B cell (primary cell): Measurements from ENCODE around the gene ZNF132. TPM values are rescaled to one million over a fixed set of nuclear protein-coding genes. Genes with fewer than 3 reads are reported as not detected.

Source experiments
- ATAC-seq: fragments of 200-7000 bp; cut with Tn5 transposase; one replicate; pipeline ENCODE4 v1.10.0; 2021; ENCODE audit warnings: low read depth, mild to moderate bottlenecking, moderate number of reproducible peaks, moderate library complexity
- CTCF ChIA-PET: fragments of 350-600 bp; sonication (Branson Sonifier 250); formaldehyde crosslinking; loops from one replicate; lab custom pipeline; 2021; ENCODE audit warnings: antibody characterized with exemption, inconsistent platforms; lab: Charles Lee
- POLR2A ChIA-PET: fragments of 350-600 bp; sonication (Branson Sonifier 250); formaldehyde crosslinking; loops from one replicate; lab custom pipeline; 2021; ENCODE audit warnings: antibody characterized with exemption; lab: Charles Lee
- DNase-seq: peaks from one replicate; pipeline ENCODE4 v3.0.0; 2013
- H2AFZ ChIP-seq: 2 replicates; pipeline ENCODE4 v1.6.1; 2012; ENCODE audit warnings: mild to moderate bottlenecking, low read depth, low read length; ENCODE audit not compliant: insufficient read depth, poor library complexity, severe bottlenecking
- H3K27ac ChIP-seq, 2 donors: 1 replicate in 1 of 2; 2 replicates in 1 of 2; pipeline ENCODE4 v1.5.1; 2012 to 2013; ENCODE audit warnings: low read length in 2 of 2, mild to moderate bottlenecking in 2 of 2, moderate library complexity in 1 of 2
- H3K27me3 ChIP-seq, 4 experiments: fragments of 200-600 bp in 1 of 4; sonication (generic) in 1 of 4; replicated peaks in 1 of 4; 1 replicate in 2 of 4; 2 replicates in 2 of 4; pipeline versions ENCODE4 v1.6.1 to v1.7.0; 2013 to 2016; ENCODE audit warnings: low read length in 3 of 4, mild to moderate bottlenecking in 2 of 4, mixed read lengths in 1 of 4, moderate library complexity in 1 of 4; ENCODE audit not compliant: insufficient read depth in 4 of 4, control insufficient read depth in 3 of 4; ENCODE audit errors: control extremely low read depth in 1 of 4
- H3K36me3 ChIP-seq, 2 experiments: replicated peaks in 1 of 2; 1 replicate in 1 of 2; 2 replicates in 1 of 2; pipeline versions ENCODE4 v1.6.1 to v1.7.1; 2013; ENCODE audit warnings: low read length in 1 of 2; ENCODE audit not compliant: insufficient read depth in 2 of 2, control insufficient read depth in 1 of 2; ENCODE audit errors: control extremely low read depth in 1 of 2, extremely low read depth in 1 of 2
- H3K4me1 ChIP-seq, 2 donors: fragments of 200-600 bp in 1 of 2; sonication (generic) in 1 of 2; 1 replicate in 1 of 2; 2 replicates in 1 of 2; pipeline versions ENCODE4 v1.5.1 to v1.6.1; 2013 to 2017; ENCODE audit warnings: low read length in 2 of 2; ENCODE audit not compliant: control insufficient read depth in 2 of 2, insufficient read depth in 2 of 2
- H3K4me2 ChIP-seq: replicated peaks from 2 replicates; pipeline ENCODE3; 2012; ENCODE audit warnings: mild to moderate bottlenecking, low read depth, low read length; ENCODE audit not compliant: poor library complexity, severe bottlenecking
- H3K4me3 ChIP-seq, 5 experiments: fragments of 200-600 bp in 1 of 5; sonication (generic) in 1 of 5; 1 replicate in 3 of 5; 2 replicates in 2 of 5; pipeline versions ENCODE4 v1.5.1 to v1.7.0; 2011 to 2016; ENCODE audit warnings: low read length in 4 of 5, mild to moderate bottlenecking in 4 of 5, low read depth in 2 of 5, control low read depth in 1 of 5, moderate library complexity in 1 of 5; ENCODE audit not compliant: insufficient read depth in 1 of 5; ENCODE audit errors: control extremely low read depth in 1 of 5, extremely low read depth in 1 of 5
- H3K79me2 ChIP-seq: fragments of 200-600 bp; sonication (generic); one replicate; pipeline ENCODE4 v1.6.0; 2016; ENCODE audit warnings: low read length; ENCODE audit not compliant: control insufficient read depth, insufficient read depth
- H3K9ac ChIP-seq: fragments of 200-600 bp; sonication (generic); 2 replicates; pipeline ENCODE4 v1.6.1; 2017; ENCODE audit warnings: mild to moderate bottlenecking, low read length, moderate library complexity
- H3K9me3 ChIP-seq, 3 donors: one replicate each; pipeline versions ENCODE4 v1.6.1 to v1.7.1; 2013; ENCODE audit warnings: low read length in 2 of 3; ENCODE audit not compliant: control insufficient read depth in 2 of 3, insufficient read depth in 1 of 3; ENCODE audit errors: control extremely low read depth in 1 of 3
- H4K20me1 ChIP-seq: 2 replicates; pipeline ENCODE4 v1.6.0; 2012; ENCODE audit warnings: mild to moderate bottlenecking, low read length; ENCODE audit not compliant: insufficient read depth, control insufficient read depth, poor library complexity, severe bottlenecking
- H3K27ac Mint-ChIP-seq: one replicate; pipeline ENCODE4 v1.8.0; 2021; ENCODE audit warnings: mixed read lengths
- H3K27me3 Mint-ChIP-seq: one replicate; pipeline ENCODE4 v1.8.0; 2021; ENCODE audit warnings: mixed read lengths
- H3K4me1 Mint-ChIP-seq: one replicate; pipeline ENCODE4 v1.8.0; 2021; ENCODE audit warnings: mixed read lengths
- H3K4me3 Mint-ChIP-seq: one replicate; pipeline ENCODE4 v1.8.0; 2021; ENCODE audit warnings: mixed read lengths
- H3K9me3 Mint-ChIP-seq: one replicate; pipeline ENCODE4 v1.8.0; 2022; ENCODE audit warnings: mixed read lengths; ENCODE audit not compliant: insufficient read depth
- EZH2 ChIP-seq: IDR thresholded peaks from 2 replicates; pipeline ENCODE4 v1.6.1; 2012; ENCODE audit warnings: borderline replicate concordance, low read depth, mild to moderate bottlenecking, moderate library complexity, low read length; ENCODE audit not compliant: insufficient read depth, poor library complexity, severe bottlenecking
- WGBS: methylation state at CpG from one replicate; pipeline ENCODE4 v1.1.5; 2013; ENCODE audit warnings: missing lambda C conversion rate; ENCODE audit not compliant: insufficient coverage; 5-methylcytosine and 5-hydroxymethylcytosine counted together
- intact Hi-C: fragments of 100-400 bp; cut with micrococcal nuclease; formaldehyde crosslinking; loops from one replicate; pipeline ENCODE4 v1.10.0; 2022
- polyA plus RNA-seq: library from polyadenylated mRNA; depleted of rRNA; stranded (reverse); fragments of >200 nt; gene quantifications from 2 replicates; pipeline ENCODE4 v1.2.3, GENCODE V29; 2012
- total RNA-seq, 2 donors: library from RNA; stranded (reverse); fragments of 120-200 nt in 1 of 2; gene quantifications; 1 replicate in 1 of 2; 2 replicates in 1 of 2; pipeline versions ENCODE4 v1.2.3 to v1.2.4, GENCODE V29; 2013 to 2022
- TF ChIP-seq, protein P1 (sequence below): fragments of 200-600 bp; IDR thresholded peaks from one replicate; pipeline ENCODE4 v1.8.0; 2022; ENCODE audit warnings: antibody characterized with exemption, mild to moderate bottlenecking

The ZNF132 gene
- total and polyA plus RNA-seq, 2 donors (not counting 1 experiment from before 2014, with no cell fraction given) = 1.6 to 14.7 TPM

DNA sequence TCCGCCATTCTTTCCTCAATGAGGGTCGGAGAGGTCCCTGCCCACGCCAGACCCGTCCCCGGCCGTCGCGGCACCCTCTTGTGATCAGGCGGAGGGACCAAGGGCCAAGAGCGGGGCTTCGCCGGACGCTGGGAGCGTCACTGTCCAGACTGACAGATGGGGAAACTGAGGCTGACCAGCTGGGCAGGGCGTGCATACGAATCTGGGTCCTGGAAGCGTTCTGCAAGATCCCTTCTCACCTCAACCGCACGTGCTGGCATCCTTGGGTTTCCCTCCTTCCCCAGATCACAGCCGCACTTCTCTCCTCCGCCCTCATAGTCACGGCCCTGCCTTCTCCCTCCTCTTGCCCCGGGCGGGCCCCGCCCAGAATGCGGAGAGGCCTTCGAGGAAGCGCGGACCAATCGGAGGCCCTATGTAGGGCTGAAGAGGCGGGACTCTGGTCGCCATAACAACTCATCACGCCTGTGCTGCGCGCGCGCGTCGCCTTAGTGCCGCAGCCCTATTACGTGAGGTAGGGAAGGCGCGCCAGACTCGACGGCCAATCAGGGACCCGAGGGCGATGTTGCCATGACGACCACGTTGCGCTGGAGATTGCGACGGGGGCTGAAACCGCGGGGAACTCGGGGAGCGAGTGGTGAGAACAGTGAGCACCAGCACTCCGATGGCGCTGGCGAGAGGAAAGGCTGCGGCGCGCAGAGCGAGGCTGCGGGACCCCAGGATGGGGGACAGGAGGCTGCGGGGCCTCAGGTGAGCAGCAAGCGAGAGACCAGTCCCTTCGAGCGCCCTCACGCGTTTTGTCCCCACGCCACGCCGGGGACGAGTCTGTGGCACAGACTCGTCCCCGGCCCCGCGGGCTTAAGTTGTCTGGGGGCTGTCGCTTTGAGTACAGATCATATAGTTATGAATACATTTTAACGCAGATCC lies 38.8 kb downstream of the ZNF132 start:
- H3K9ac ChIP-seq = peak overlapping the region; percentile 70
- peak overlapping the region; percentile 99 for H3K4me2 ChIP-seq
- Mint-ChIP-seq H3K4me1 (peaks cover 7% of the 10 kb centered on the region), H3K4me3 (peak overlapping the region; percentile 89), H3K27ac (peak overlapping the region; percentile 91), H3K27me3 (peaks cover 3% of the 10 kb centered on the region), H3K9me3 (no peaks in the 10 kb centered on the region)
- peak overlapping the region; percentile 84 for H2AFZ ChIP-seq
- DNase-seq (peak; percentile 100), ATAC-seq (peak; percentile 97)
- H3K27ac ChIP-seq = peak overlapping the region; percentile 62 to 87
- H4K20me1 ChIP-seq = no peaks in the 10 kb centered on the region
- 6% methylated on average over 66 of the region's 80 CpGs for WGBS
- peaks cover 0 to 7% (median 0%) of the 10 kb centered on the region in 3 donors for H3K9me3 ChIP-seq
- peaks cover 0 to 19% (median 7%) of the 10 kb centered on the region in 4 experiments for H3K27me3 ChIP-seq
- no peaks in the 10 kb centered on the region for H3K36me3 ChIP-seq
- ChIA-PET POLR2A (interaction anchor here (0.7 kb wide), 1 partner anchor 8 kb away, joined by 3 read pairs; the partner anchor contains the start of gene ZNF584), CTCF (no interaction called here)
- H3K4me1 ChIP-seq = peaks cover 7 to 15% of the 10 kb centered on the region in 2 donors
- intact Hi-C loops = loop anchor here (1.0 to 2.0 kb wide), 10 partner anchors 14 to 218 kb away; partner anchors contain the start of genes ERVK3-1, MZF1, RPS5 and ZNF132
- H3K4me3 ChIP-seq = peak overlapping the region; percentile 32 to 69 (median 64)
- TF ChIP-seq EZH2 = no peak
- TF ChIP-seq, protein P1, sequence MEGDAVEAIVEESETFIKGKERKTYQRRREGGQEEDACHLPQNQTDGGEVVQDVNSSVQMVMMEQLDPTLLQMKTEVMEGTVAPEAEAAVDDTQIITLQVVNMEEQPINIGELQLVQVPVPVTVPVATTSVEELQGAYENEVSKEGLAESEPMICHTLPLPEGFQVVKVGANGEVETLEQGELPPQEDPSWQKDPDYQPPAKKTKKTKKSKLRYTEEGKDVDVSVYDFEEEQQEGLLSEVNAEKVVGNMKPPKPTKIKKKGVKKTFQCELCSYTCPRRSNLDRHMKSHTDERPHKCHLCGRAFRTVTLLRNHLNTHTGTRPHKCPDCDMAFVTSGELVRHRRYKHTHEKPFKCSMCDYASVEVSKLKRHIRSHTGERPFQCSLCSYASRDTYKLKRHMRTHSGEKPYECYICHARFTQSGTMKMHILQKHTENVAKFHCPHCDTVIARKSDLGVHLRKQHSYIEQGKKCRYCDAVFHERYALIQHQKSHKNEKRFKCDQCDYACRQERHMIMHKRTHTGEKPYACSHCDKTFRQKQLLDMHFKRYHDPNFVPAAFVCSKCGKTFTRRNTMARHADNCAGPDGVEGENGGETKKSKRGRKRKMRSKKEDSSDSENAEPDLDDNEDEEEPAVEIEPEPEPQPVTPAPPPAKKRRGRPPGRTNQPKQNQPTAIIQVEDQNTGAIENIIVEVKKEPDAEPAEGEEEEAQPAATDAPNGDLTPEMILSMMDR = no peak
- peaks cover 2% of the 10 kb centered on the region for H3K79me2 ChIP-seq
